Right lobe of liver (tissue), 6 donors: Measurements from ENCODE around the gene ORC4. TPM values are rescaled to one million over a fixed set of nuclear protein-coding genes. Genes with fewer than 3 reads are reported as not detected.
A peak's percentile ranks its signal among the peaks of the same experiment; 100 is the strongest.

Experiments
- ATAC-seq, 4 donors: fragments of 200-7000 bp; cut with Tn5 transposase; one replicate each; pipeline ENCODE4 v1.9.1; 2020; ENCODE audit warnings: mild to moderate bottlenecking in 4 of 4, moderate library complexity in 4 of 4
- DNase-seq, 3 donors: peaks; one replicate each; pipeline ENCODE4 v3.0.0-alpha.2; 2020
- H3K27ac ChIP-seq, 3 donors: fragments of 200-600 bp; one replicate each; pipeline ENCODE4 v1.8.0; 2022
- H3K27me3 ChIP-seq, 2 donors: fragments of 200-600 bp; one replicate each; pipeline ENCODE4 v1.8.0; 2022
- H3K36me3 ChIP-seq, 4 donors: fragments of 200-600 bp; sonication (generic) in 1 of 4; one replicate each; pipeline versions ENCODE4 v1.5.1 to v1.8.0; 2017 to 2022; ENCODE audit warnings: control low read depth in 1 of 4
- H3K4me1 ChIP-seq, 4 donors: fragments of 200-600 bp; sonication (generic) in 1 of 4; one replicate each; pipeline versions ENCODE4 v1.5.1 to v1.8.0; 2017 to 2022; ENCODE audit warnings: control low read depth in 1 of 4
- H3K4me3 ChIP-seq, 3 donors: fragments of 200-600 bp; one replicate each; pipeline ENCODE4 v1.8.0; 2022
- H3K9me3 ChIP-seq, 4 donors: fragments of 200-600 bp; sonication (generic) in 1 of 4; one replicate each; pipeline versions ENCODE4 v1.5.1 to v1.8.0; 2017 to 2022; ENCODE audit warnings: control low read depth in 1 of 4
- CTCF ChIP-seq, 4 donors: fragments of 200-600 bp in 3 of 4; fragments of 450-650 bp in 1 of 4; IDR thresholded peaks; one replicate each; pipeline versions ENCODE4 v1.5.1 to v1.8.0; 2016 to 2022; ENCODE audit warnings: antibody characterized with exemption in 4 of 4, mild to moderate bottlenecking in 2 of 4
- POLR2A ChIP-seq: fragments of 450-650 bp; IDR thresholded peaks from one replicate; pipeline ENCODE4 v1.6.1; 2017; ENCODE audit warnings: antibody characterized with exemption, mild to moderate bottlenecking
- WGBS: methylation state at CpG from one replicate; pipeline ENCODE4 v1.1.6; 2018; ENCODE audit warnings: low coverage, low lambda C conversion rate; ENCODE audit not compliant: insufficient coverage; ENCODE audit errors: missing lambda C conversion rate; 5-methylcytosine and 5-hydroxymethylcytosine counted together
- intact Hi-C, 2 donors: fragments of 100-400 bp; cut with DNase I; formaldehyde crosslinking; loops; one replicate each; pipeline versions ENCODE4 v1.11.2 to v1.14.1; 2022
- total RNA-seq, 6 experiments: library from RNA; depleted of rRNA in 2 of 6; stranded (reverse); fragments of >200 nt in 2 of 6; fragmentation: NEBNext Ultra II Directional in 3 of 6; extraction: Animal tissue kit (Norgen Biotek cat#: 25700) in 3 of 6; gene quantifications; one replicate each; pipeline versions ENCODE4 v1.1.0 to v1.2.4, GENCODE V29; 2016 to 2023
- donor health status: DM: no; HTN: yes; CAD: no.
- donor health status: DM: no; HTN: no; CAD: no.
- donor health status: DM: no; HTN: no; CAD: no.
- donor health status: DM: no; HTN: yes; CAD: no.
- donor health status: DM: no; HTN: yes; CAD: no.

Gene ORC4
- total RNA-seq, 6 experiments from 2014 or later: 18.6 to 61.4 (median 22.9) TPM

- H3K27me3 ChIP-seq: no peaks in the 10 kb centered on the region
- H3K36me3 ChIP-seq: no peaks in the 10 kb centered on the region
- no peak for TF ChIP-seq POLR2A
- no peak for TF ChIP-seq CTCF (IDR thresholded peaks at IDR 0.05)
- H3K9me3 ChIP-seq: no peaks in the 10 kb centered on the region
- DNase-seq (no peak), ATAC-seq (peak in 1 of 4 donors; percentile 28)
- H3K4me1 ChIP-seq: peaks cover 0 to 16% (median 5%) of the 10 kb centered on the region in 4 donors
- intact Hi-C loops: no loop called here
- H3K27ac ChIP-seq: no peak overlapping the region
- no peak overlapping the region for H3K4me3 ChIP-seq
These were observed 94.7 kb downstream of the ORC4 start for GRCh38 chr2:147925886-147926285.

- no peaks in the 10 kb centered on the region for H3K27me3 ChIP-seq
- H3K36me3 ChIP-seq: peaks cover 0 to 3% (median 0%) of the 10 kb centered on the region in 4 donors
- no peak for ATAC-seq
- H3K9me3 ChIP-seq: no peaks in the 10 kb centered on the region
- H3K4me3 ChIP-seq: no peak overlapping the region
- no peak overlapping the region for H3K27ac ChIP-seq
- 96% methylated on average over 3 of the region's 3 CpGs for WGBS
- intact Hi-C loops: no loop called here
- peaks cover 0 to 16% (median 5%) of the 10 kb centered on the region in 4 donors for H3K4me1 ChIP-seq
- no peak for DNase-seq
- TF ChIP-seq POLR2A (no peak), CTCF (IDR thresholded peaks at IDR 0.05) (no peak)
These were observed 95.9 kb downstream of the ORC4 start for GRCh38 chr2:147924647-147925046.

- H3K27ac ChIP-seq: no peak overlapping the region
- ATAC-seq: no peak
- H3K4me3 ChIP-seq: no peak overlapping the region
- H3K4me1 ChIP-seq: peaks cover 0 to 16% (median 5%) of the 10 kb centered on the region in 4 donors
- H3K36me3 ChIP-seq: peaks cover 0 to 3% (median 0%) of the 10 kb centered on the region in 4 donors
- H3K9me3 ChIP-seq: no peaks in the 10 kb centered on the region
- WGBS: 74% methylated on average over 3 of the region's 3 CpGs
- no peak for DNase-seq
- H3K27me3 ChIP-seq: no peaks in the 10 kb centered on the region
- TF ChIP-seq POLR2A (no peak), CTCF (IDR thresholded peaks at IDR 0.05) (no peak)
- intact Hi-C loops: no loop called here
These were observed 96.7 kb downstream of the ORC4 start for GRCh38 chr2:147923846-147924245.

- no peak overlapping the region for H3K4me3 ChIP-seq
- TF ChIP-seq POLR2A (no peak), CTCF (IDR thresholded peaks at IDR 0.05) (no peak)
- no peaks in the 10 kb centered on the region for H3K9me3 ChIP-seq
- H3K27ac ChIP-seq: no peak overlapping the region
- no peak for DNase-seq
- peaks cover 0 to 3% (median 0%) of the 10 kb centered on the region in 4 donors for H3K36me3 ChIP-seq
- intact Hi-C loops: no loop called here
- ATAC-seq: no peak
- no peaks in the 10 kb centered on the region for H3K27me3 ChIP-seq
- 76% methylated on average over 4 of the region's 4 CpGs for WGBS
- no peaks in the 10 kb centered on the region for H3K4me1 ChIP-seq
These were observed 103.4 kb downstream of the ORC4 start for GRCh38 chr2:147917161-147917560.

GRCh38 chr2:147916723-147917122 is 103.8 kb downstream of the ORC4 start:
- no peaks in the 10 kb centered on the region for H3K4me1 ChIP-seq
- no peaks in the 10 kb centered on the region for H3K9me3 ChIP-seq
- H3K27ac ChIP-seq: no peak overlapping the region
- peaks cover 0 to 3% (median 0%) of the 10 kb centered on the region in 4 donors for H3K36me3 ChIP-seq
- 67% methylated on average over 4 of the region's 4 CpGs for WGBS
- intact Hi-C loops: no loop called here
- H3K27me3 ChIP-seq: no peaks in the 10 kb centered on the region
- TF ChIP-seq CTCF (IDR thresholded peaks at IDR 0.05): no peak
- no peak for TF ChIP-seq POLR2A
- no peak for DNase-seq
- no peak overlapping the region for H3K4me3 ChIP-seq
- no peak for ATAC-seq
